DOHH2 (cell line): ENCODE measurements around the gene RGR.

ENCODE experiments used
- H3F3A ChIP-seq: fragments of 200-600 bp; sonication (generic), shearing (Covaris generic); 2 replicates; pipeline ENCODE4 v1.6.0; 2016; ENCODE audit warnings: antibody characterized with exemption, mild to moderate bottlenecking; ENCODE audit not compliant: control insufficient read depth, insufficient read depth
- H3K27ac ChIP-seq: fragments of 200-600 bp; sonication (generic); 2 replicates; pipeline ENCODE4 v1.5.1; 2014; ENCODE audit warnings: low read depth, mild to moderate bottlenecking, low read length, moderate library complexity
- H3K27me3 ChIP-seq: fragments of 200-600 bp; sonication (generic); 2 replicates; pipeline ENCODE4 v1.6.1; 2014; ENCODE audit warnings: mild to moderate bottlenecking, low read length, mixed read lengths; ENCODE audit not compliant: control insufficient read depth
- H3K36me3 ChIP-seq: fragments of 200-600 bp; sonication (generic); 2 replicates; pipeline ENCODE4 v1.6.1; 2014; ENCODE audit warnings: mild to moderate bottlenecking, low read length, moderate library complexity, mixed read lengths; ENCODE audit not compliant: control insufficient read depth
- H3K4me1 ChIP-seq: fragments of 200-600 bp; sonication (generic); 2 replicates; pipeline ENCODE4 v1.6.1; 2014; ENCODE audit warnings: mild to moderate bottlenecking, low read length, mixed read lengths; ENCODE audit not compliant: control insufficient read depth
- H3K4me2 ChIP-seq: fragments of 200-600 bp; sonication (generic); 2 replicates; pipeline ENCODE4 v1.6.0; 2014; ENCODE audit warnings: mild to moderate bottlenecking, low read length, moderate library complexity
- H3K4me3 ChIP-seq: fragments of 200-600 bp; sonication (generic); 2 replicates; pipeline ENCODE4 v1.5.1; 2014; ENCODE audit warnings: mild to moderate bottlenecking, low read length, mixed read lengths
- H3K79me2 ChIP-seq: fragments of 200-600 bp; sonication (generic); 2 replicates; pipeline ENCODE4 v1.6.1; 2014; ENCODE audit warnings: mild to moderate bottlenecking, low read length, mixed read lengths; ENCODE audit not compliant: control insufficient read depth
- H3K9me2 ChIP-seq: fragments of 200-600 bp; sonication (generic); replicated peaks from 2 replicates; pipeline ENCODE4 v1.6.1; 2014; ENCODE audit warnings: mild to moderate bottlenecking, low read length, mixed read lengths; ENCODE audit not compliant: control insufficient read depth
- H3K9me3 ChIP-seq: fragments of 200-600 bp; sonication (generic); 2 replicates; pipeline ENCODE4 v1.6.1; 2014; ENCODE audit warnings: antibody characterized with exemption, low read length, mixed read lengths; ENCODE audit not compliant: control insufficient read depth, insufficient read depth
- H4K20me1 ChIP-seq: fragments of 200-600 bp; sonication (generic); 2 replicates; pipeline ENCODE4 v1.6.0; 2014; ENCODE audit warnings: low read depth, mild to moderate bottlenecking, antibody characterized with exemption, low read length, moderate library complexity; ENCODE audit not compliant: control insufficient read depth, insufficient read depth
- EZH2phosphoT487 ChIP-seq: fragments of 200-600 bp; sonication (generic); IDR thresholded peaks from 2 replicates; pipeline ENCODE4 v1.6.1; 2017; ENCODE audit warnings: borderline replicate concordance, mild to moderate bottlenecking, antibody characterized with exemption, low read length, moderate library complexity, mixed read lengths
- TF ChIP-seq, protein P1 (sequence below): fragments of 200-600 bp; sonication (generic); IDR thresholded peaks from one replicate; pipeline ENCODE4 v1.5.1; 2014; ENCODE audit warnings: antibody characterized with exemption, mild to moderate bottlenecking, low read depth, low read length; ENCODE audit not compliant: poor library complexity, severe bottlenecking

Gene RGR

GRCh38 chr10:84290235-84290634 is 45.4 kb downstream of the RGR start:
- H4K20me1 ChIP-seq: no peaks in the 10 kb centered on the region
- H3K4me3 ChIP-seq: no peak overlapping the region
- no peak overlapping the region for H3K4me2 ChIP-seq
- no peaks in the 10 kb centered on the region for H3K36me3 ChIP-seq
- no peaks in the 10 kb centered on the region for H3K4me1 ChIP-seq
- H3K79me2 ChIP-seq: no peaks in the 10 kb centered on the region
- H3K27me3 ChIP-seq: peaks cover 37% of the 10 kb centered on the region
- H3K27ac ChIP-seq: no peak overlapping the region
- no peaks in the 10 kb centered on the region for H3K9me3 ChIP-seq
- H3F3A ChIP-seq: no peaks in the 10 kb centered on the region
- TF ChIP-seq, protein P1, sequence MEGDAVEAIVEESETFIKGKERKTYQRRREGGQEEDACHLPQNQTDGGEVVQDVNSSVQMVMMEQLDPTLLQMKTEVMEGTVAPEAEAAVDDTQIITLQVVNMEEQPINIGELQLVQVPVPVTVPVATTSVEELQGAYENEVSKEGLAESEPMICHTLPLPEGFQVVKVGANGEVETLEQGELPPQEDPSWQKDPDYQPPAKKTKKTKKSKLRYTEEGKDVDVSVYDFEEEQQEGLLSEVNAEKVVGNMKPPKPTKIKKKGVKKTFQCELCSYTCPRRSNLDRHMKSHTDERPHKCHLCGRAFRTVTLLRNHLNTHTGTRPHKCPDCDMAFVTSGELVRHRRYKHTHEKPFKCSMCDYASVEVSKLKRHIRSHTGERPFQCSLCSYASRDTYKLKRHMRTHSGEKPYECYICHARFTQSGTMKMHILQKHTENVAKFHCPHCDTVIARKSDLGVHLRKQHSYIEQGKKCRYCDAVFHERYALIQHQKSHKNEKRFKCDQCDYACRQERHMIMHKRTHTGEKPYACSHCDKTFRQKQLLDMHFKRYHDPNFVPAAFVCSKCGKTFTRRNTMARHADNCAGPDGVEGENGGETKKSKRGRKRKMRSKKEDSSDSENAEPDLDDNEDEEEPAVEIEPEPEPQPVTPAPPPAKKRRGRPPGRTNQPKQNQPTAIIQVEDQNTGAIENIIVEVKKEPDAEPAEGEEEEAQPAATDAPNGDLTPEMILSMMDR: no peak
- no peak for TF ChIP-seq EZH2phosphoT487
- H3K9me2 ChIP-seq: no peaks in the 10 kb centered on the region

GRCh38 chr10:84291384-84291783 is 46.5 kb downstream of the RGR start:
- H3K9me2 ChIP-seq: no peaks in the 10 kb centered on the region
- no peak for TF ChIP-seq EZH2phosphoT487
- TF ChIP-seq, protein P1: no peak
- H3K4me3 ChIP-seq: no peak overlapping the region
- H3K36me3 ChIP-seq: no peaks in the 10 kb centered on the region
- H3K9me3 ChIP-seq: no peaks in the 10 kb centered on the region
- H3K27ac ChIP-seq: no peak overlapping the region
- H3K79me2 ChIP-seq: no peaks in the 10 kb centered on the region
- peaks cover 37% of the 10 kb centered on the region for H3K27me3 ChIP-seq
- H4K20me1 ChIP-seq: no peaks in the 10 kb centered on the region
- H3K4me1 ChIP-seq: no peaks in the 10 kb centered on the region
- no peak overlapping the region for H3K4me2 ChIP-seq
- H3F3A ChIP-seq: no peaks in the 10 kb centered on the region

DNA sequence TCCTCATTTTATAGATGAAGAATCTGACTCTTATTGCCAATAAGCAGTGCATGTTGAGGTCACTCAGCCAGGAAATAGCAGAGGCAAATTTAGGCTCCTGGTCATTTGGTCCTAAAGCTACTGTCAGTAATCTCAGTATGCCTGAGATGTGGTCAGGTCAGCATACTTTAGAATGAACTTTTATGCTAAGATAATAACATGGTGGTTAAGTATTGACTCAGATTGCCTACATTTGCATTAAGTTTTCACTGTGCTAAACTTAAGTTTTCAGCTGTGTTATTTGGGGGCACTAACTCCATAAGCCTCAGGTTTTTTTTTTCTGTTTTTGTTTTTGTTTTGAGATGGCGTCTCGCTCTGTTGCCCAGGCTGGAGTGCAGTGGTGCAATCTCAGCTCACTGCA is 47.6 kb downstream of the RGR start:
- H3F3A ChIP-seq: no peaks in the 10 kb centered on the region
- H3K27ac ChIP-seq: no peak overlapping the region
- no peaks in the 10 kb centered on the region for H3K79me2 ChIP-seq
- H3K4me3 ChIP-seq: no peak overlapping the region
- no peaks in the 10 kb centered on the region for H3K4me1 ChIP-seq
- H4K20me1 ChIP-seq: no peaks in the 10 kb centered on the region
- H3K9me3 ChIP-seq: no peaks in the 10 kb centered on the region
- no peaks in the 10 kb centered on the region for H3K36me3 ChIP-seq
- H3K27me3 ChIP-seq: peaks cover 37% of the 10 kb centered on the region
- H3K4me2 ChIP-seq: no peak overlapping the region
- TF ChIP-seq, protein P1: no peak
- no peak for TF ChIP-seq EZH2phosphoT487
- H3K9me2 ChIP-seq: no peaks in the 10 kb centered on the region

DNA sequence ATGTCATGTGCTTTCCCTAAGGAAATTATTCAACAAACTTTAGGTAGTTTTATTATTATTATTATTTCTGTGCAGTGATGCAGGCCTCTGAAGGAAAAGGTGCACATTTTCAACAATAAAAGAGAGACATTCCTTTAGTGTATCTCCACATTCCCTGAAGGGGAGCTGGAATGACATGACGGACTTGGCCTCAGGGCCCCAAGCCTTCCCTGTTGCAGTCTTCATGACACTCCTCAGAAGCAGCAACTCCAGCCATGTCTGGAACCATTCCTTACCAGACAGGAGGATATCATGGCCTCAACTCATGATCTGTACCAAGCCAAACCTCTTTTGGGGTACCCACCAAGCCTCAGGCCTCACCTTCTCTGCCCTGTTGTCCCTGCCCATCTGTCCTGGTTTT is 48.3 kb downstream of the RGR start:
- Histone ChIP-seq H4K20me1 (no peaks in the 10 kb centered on the region), H3K9me3 (no peaks in the 10 kb centered on the region), H3K4me2 (no peak overlapping the region), H3F3A (no peaks in the 10 kb centered on the region), H3K27ac (no peak overlapping the region), H3K4me3 (no peak overlapping the region), H3K27me3 (peaks cover 34% of the 10 kb centered on the region), H3K36me3 (no peaks in the 10 kb centered on the region), H3K79me2 (no peaks in the 10 kb centered on the region), H3K4me1 (no peaks in the 10 kb centered on the region), H3K9me2 (no peaks in the 10 kb centered on the region)
- TF ChIP-seq, protein P1: no peak
- no peak for TF ChIP-seq EZH2phosphoT487
